Keratinocyte (primary cell): ENCODE data around the gene FARSB. TPM values are rescaled to one million over a fixed set of nuclear protein-coding genes. Genes with fewer than 3 reads are reported as not detected.

Source experiments
- DNase-seq: peaks from one replicate; pipeline ENCODE4 v3.0.0-alpha.2; 2011; ENCODE audit warnings: low read depth, missing footprints, low spot score
- FAIRE-seq: peaks from 2 replicates; lab custom pipeline; 2011; peaks lifted over from hg19 to GRCh38; lab: Jason Lieb, UNC
- H2AFZ ChIP-seq: 2 replicates; pipeline ENCODE4 v1.6.0; 2012; ENCODE audit warnings: low read length, control low read depth, inconsistent platforms; ENCODE audit not compliant: control insufficient read depth
- H3K27ac ChIP-seq: 2 replicates; pipeline ENCODE4 v1.5.1; 2011; ENCODE audit warnings: low read length; ENCODE audit not compliant: control insufficient read depth, insufficient read depth
- H3K27me3 ChIP-seq: 3 replicates; pipeline ENCODE4 v1.6.0; 2011; ENCODE audit warnings: low read length; ENCODE audit not compliant: control insufficient read depth, insufficient read depth; ENCODE audit errors: extremely low read depth
- H3K36me3 ChIP-seq, 2 experiments: 2 replicates in 1 of 2; 3 replicates in 1 of 2; pipeline ENCODE4 v1.5.1; 2011; ENCODE audit warnings: low read length in 2 of 2, mild to moderate bottlenecking in 1 of 2; ENCODE audit not compliant: control insufficient read depth in 2 of 2, insufficient read depth in 2 of 2; ENCODE audit errors: extremely low read depth in 1 of 2
- H3K4me1 ChIP-seq: 3 replicates; pipeline ENCODE4 v1.5.1; 2011; ENCODE audit warnings: low read length; ENCODE audit not compliant: control insufficient read depth, insufficient read depth; ENCODE audit errors: extremely low read depth
- H3K4me2 ChIP-seq: 3 replicates; pipeline ENCODE4 v1.6.0; 2011; ENCODE audit warnings: low read depth, low read length; ENCODE audit not compliant: control insufficient read depth, insufficient read depth; ENCODE audit errors: extremely low read depth
- H3K4me3 ChIP-seq, 3 experiments: fragments of 200-600 bp in 1 of 3; sonication (generic) in 1 of 3; 2 replicates in 2 of 3; 3 replicates in 1 of 3; pipeline ENCODE4 v1.5.1; 2011 to 2016; ENCODE audit warnings: low read length in 3 of 3, mild to moderate bottlenecking in 3 of 3, control low read depth in 2 of 3, inconsistent platforms in 1 of 3, low read depth in 1 of 3, mixed read lengths in 1 of 3, mixed run types in 1 of 3, moderate library complexity in 1 of 3; ENCODE audit not compliant: control insufficient read depth in 2 of 3, insufficient read depth in 2 of 3; ENCODE audit errors: extremely low read depth in 1 of 3
- H3K79me2 ChIP-seq: 2 replicates; pipeline ENCODE4 v1.6.0; 2012; ENCODE audit warnings: low read length; ENCODE audit not compliant: control insufficient read depth, insufficient read depth
- H3K9ac ChIP-seq: 3 replicates; pipeline ENCODE4 v1.6.0; 2011; ENCODE audit warnings: low read length; ENCODE audit not compliant: control insufficient read depth, insufficient read depth; ENCODE audit errors: extremely low read depth
- H3K9me1 ChIP-seq: 3 replicates; pipeline ENCODE4 v1.6.0; 2011; ENCODE audit warnings: low read length; ENCODE audit not compliant: control insufficient read depth, insufficient read depth; ENCODE audit errors: extremely low read depth
- H3K9me3 ChIP-seq: 2 replicates; pipeline ENCODE4 v1.5.1; 2012; ENCODE audit warnings: low read depth, low read length; ENCODE audit not compliant: control insufficient read depth
- H4K20me1 ChIP-seq: 3 replicates; pipeline ENCODE4 v1.6.0; 2011; ENCODE audit warnings: low read length; ENCODE audit not compliant: control insufficient read depth, insufficient read depth; ENCODE audit errors: extremely low read depth
- CTCF ChIP-seq, 3 experiments: IDR thresholded peaks in 1 of 3; conservative IDR thresholded peaks in 1 of 3; optimal IDR thresholded peaks in 1 of 3; 2 replicates in 2 of 3; 3 replicates in 1 of 3; pipeline versions ENCODE3 to v1.5.1; 2011; ENCODE audit warnings: low read length in 3 of 3, mild to moderate bottlenecking in 3 of 3, moderate library complexity in 2 of 3, control low read depth in 1 of 3, inconsistent platforms in 1 of 3; ENCODE audit not compliant: insufficient read depth in 2 of 3; ENCODE audit errors: extremely low read depth in 1 of 3
- EZH2 ChIP-seq: IDR thresholded peaks from one replicate; pipeline ENCODE4 v1.6.1; 2012; ENCODE audit warnings: inconsistent platforms, mild to moderate bottlenecking, low read length, moderate library complexity
- dilution Hi-C: fragments of 300-500 bp; cut with MboI; formaldehyde crosslinking; loops from one replicate; pipeline ENCODE4 v1.7.0; 2020; ENCODE audit warnings: low sequenced_read_pairs; ENCODE audit not compliant: extremely low pct_ligation_motif_present
- polyA plus RNA-seq, 5 experiments: library from polyadenylated mRNA; depleted of rRNA in 3 of 5; stranded (reverse) in 3 of 5; stranded (forward) in 1 of 5; unstranded in 1 of 5; fragments of >200 nt; gene quantifications; 1 replicate in 1 of 5; 2 replicates in 3 of 5; 3 replicates in 1 of 5; pipeline versions ENCODE4 v1.2.1 to v1.2.3, GENCODE V29; 2011 to 2012; ENCODE audit warnings: missing spikeins in 2 of 5, low read depth in 1 of 5, low replicate concordance in 1 of 5

The FARSB gene
- polyA plus RNA-seq, 1 donor (not counting 4 experiments of a cell fraction or from before 2014, with no cell fraction given), result 68.8 TPM

- H4K20me1 ChIP-seq, result no peaks in the 10 kb centered on the region
Observed at GRCh38 chr2:222622910-222623309, 33.0 kb downstream of the FARSB start.

GRCh38 chr2:222621893-222622292 is 34.0 kb downstream of the FARSB start:
- no peak overlapping the region for H3K4me2 ChIP-seq
- TF ChIP-seq CTCF (optimal IDR thresholded peaks at IDR 0.05 in 1 of 3, IDR thresholded peaks at IDR 0.05 in 1 of 3, conservative IDR thresholded peaks at IDR 0.05 in 1 of 3; ENCODE audit: extremely low read depth in 1 of 3, insufficient read depth in 2 of 3, low read length in 3 of 3) (no peak), EZH2 (no peak)
- no peaks in the 10 kb centered on the region for H3K4me1 ChIP-seq
- no peaks in the 10 kb centered on the region for H3K27me3 ChIP-seq
- H4K20me1 ChIP-seq, result no peaks in the 10 kb centered on the region
- no peak overlapping the region for H3K4me3 ChIP-seq
- no peak overlapping the region for H3K9ac ChIP-seq
- dilution Hi-C loops, result no loop called here
- peaks cover 11 to 23% of the 10 kb centered on the region in 2 experiments for H3K36me3 ChIP-seq
- H2AFZ ChIP-seq, result no peak overlapping the region
- DNase-seq (no peak), FAIRE-seq (no peak)
- H3K27ac ChIP-seq, result no peak overlapping the region
- H3K9me3 ChIP-seq, result no peaks in the 10 kb centered on the region
- H3K9me1 ChIP-seq, result no peaks in the 10 kb centered on the region
- no peaks in the 10 kb centered on the region for H3K79me2 ChIP-seq

More at GRCh38 chr2:222622910-222623309, 33.0 kb downstream of the FARSB start:
- FAIRE-seq (no peak), DNase-seq (no peak)
- no peak overlapping the region for H3K9ac ChIP-seq
- H3K36me3 ChIP-seq, result peaks cover 12 to 30% of the 10 kb centered on the region in 2 experiments
- dilution Hi-C loops, result no loop called here
- H3K79me2 ChIP-seq, result no peaks in the 10 kb centered on the region
- H3K27ac ChIP-seq, result no peak overlapping the region
- H3K4me1 ChIP-seq, result no peaks in the 10 kb centered on the region
- H2AFZ ChIP-seq, result no peak overlapping the region
- H3K27me3 ChIP-seq, result no peaks in the 10 kb centered on the region
- no peak for TF ChIP-seq CTCF (optimal IDR thresholded peaks at IDR 0.05 in 1 of 3, IDR thresholded peaks at IDR 0.05 in 1 of 3, conservative IDR thresholded peaks at IDR 0.05 in 1 of 3; ENCODE audit: extremely low read depth in 1 of 3, insufficient read depth in 2 of 3, low read length in 3 of 3)
- no peak for TF ChIP-seq EZH2
- H3K9me3 ChIP-seq, result no peaks in the 10 kb centered on the region
- H3K9me1 ChIP-seq, result no peaks in the 10 kb centered on the region
- no peak overlapping the region for H3K4me2 ChIP-seq
- H3K4me3 ChIP-seq, result no peak overlapping the region
